Loucy (cell line): ENCODE measurements around the gene ALG8.

Source experiments
- H2AFZ ChIP-seq: fragments of 200-600 bp; sonication (generic); 2 replicates; pipeline ENCODE4 v1.6.0; 2016; ENCODE audit warnings: antibody characterized with exemption, mild to moderate bottlenecking, low read length, moderate library complexity
- H3F3A ChIP-seq: fragments of 200-600 bp; 2 replicates; pipeline ENCODE4 v1.6.0; 2016; ENCODE audit warnings: antibody characterized with exemption, low read depth, mild to moderate bottlenecking
- H3K27me3 ChIP-seq: fragments of 200-600 bp; sonication (generic); 2 replicates; pipeline ENCODE4 v1.6.1; 2014; ENCODE audit warnings: low read length, mild to moderate bottlenecking; ENCODE audit not compliant: insufficient read depth, poor library complexity, severe bottlenecking
- H3K36me3 ChIP-seq: fragments of 200-600 bp; sonication (generic); 2 replicates; pipeline ENCODE4 v1.6.1; 2016; ENCODE audit warnings: low read length; ENCODE audit not compliant: insufficient read depth
- H3K4me1 ChIP-seq: fragments of 200-600 bp; sonication (generic); 2 replicates; pipeline ENCODE4 v1.5.1; 2014; ENCODE audit warnings: low read length, mild to moderate bottlenecking; ENCODE audit not compliant: insufficient read depth, poor library complexity, severe bottlenecking
- H3K4me2 ChIP-seq: fragments of 200-600 bp; sonication (generic); 2 replicates; pipeline ENCODE4 v1.6.0; 2014; ENCODE audit warnings: antibody characterized with exemption, low read length, low read depth, mild to moderate bottlenecking; ENCODE audit not compliant: poor library complexity, severe bottlenecking
- H3K4me3 ChIP-seq: fragments of 200-600 bp; sonication (generic); 2 replicates; pipeline ENCODE4 v1.5.1; 2014; ENCODE audit warnings: low read length, mild to moderate bottlenecking, mixed read lengths; ENCODE audit not compliant: poor library complexity, severe bottlenecking
- H3K79me2 ChIP-seq: fragments of 200-600 bp; sonication (generic); 2 replicates; pipeline ENCODE4 v1.6.1; 2014; ENCODE audit warnings: low read length; ENCODE audit not compliant: insufficient read depth
- H3K9ac ChIP-seq: fragments of 200-600 bp; sonication (generic); 2 replicates; pipeline ENCODE4 v1.6.0; 2014; ENCODE audit warnings: mild to moderate bottlenecking, low read depth, low read length, moderate library complexity; ENCODE audit not compliant: poor library complexity, severe bottlenecking
- H3K9me2 ChIP-seq: fragments of 200-600 bp; sonication (generic); replicated peaks from 2 replicates; pipeline ENCODE4 v1.6.1; 2016; ENCODE audit warnings: low read depth, low read length, mixed read lengths
- H3K9me3 ChIP-seq: fragments of 200-600 bp; sonication (generic); 2 replicates; pipeline ENCODE4 v1.6.1; 2014; ENCODE audit warnings: mild to moderate bottlenecking, antibody characterized with exemption, low read length, low read depth; ENCODE audit not compliant: insufficient read depth
- H4K20me1 ChIP-seq: fragments of 200-600 bp; sonication (generic); 2 replicates; pipeline ENCODE4 v1.6.0; 2014; ENCODE audit warnings: antibody characterized with exemption, low read length, mild to moderate bottlenecking; ENCODE audit not compliant: insufficient read depth, poor library complexity, severe bottlenecking
- CTCF ChIP-seq: fragments of 200-600 bp; sonication (generic); conservative IDR thresholded peaks from 2 replicates; pipeline ENCODE4 v1.5.1; 2014; ENCODE audit warnings: mild to moderate bottlenecking, antibody characterized with exemption, low read length
- EZH2phosphoT487 ChIP-seq: fragments of 200-600 bp; IDR thresholded peaks from 2 replicates; pipeline ENCODE4 v1.6.1; 2018; ENCODE audit warnings: antibody characterized with exemption, mild to moderate bottlenecking, moderate library complexity, borderline replicate concordance

The ALG8 gene

GRCh38 chr11:78138694-78139421 is 568 bp downstream of the ALG8 start:
- TF ChIP-seq EZH2phosphoT487 (no peak), CTCF (peak; percentile 34; the same call in 1 of the 2 replicates)
- Histone ChIP-seq H3K79me2 (peaks cover 26% of the 10 kb centered on the region), H3K9ac (peak overlapping the region; percentile 83), H2AFZ (peak overlapping the region; percentile 90), H3K4me3 (peak overlapping the region; percentile 89), H3F3A (no peaks in the 10 kb centered on the region), H4K20me1 (no peaks in the 10 kb centered on the region), H3K4me2 (peak overlapping the region; percentile 85), H3K9me3 (no peaks in the 10 kb centered on the region), H3K9me2 (no peaks in the 10 kb centered on the region), H3K36me3 (no peaks in the 10 kb centered on the region), H3K4me1 (peaks cover 16% of the 10 kb centered on the region), H3K27me3 (no peaks in the 10 kb centered on the region)

- Histone ChIP-seq H3K36me3 (no peaks in the 10 kb centered on the region), H3K4me3 (peak overlapping the region; percentile 89), H3K27me3 (no peaks in the 10 kb centered on the region), H3K9me3 (no peaks in the 10 kb centered on the region), H3K4me2 (peak overlapping the region; percentile 85), H3K9ac (peak overlapping the region; percentile 83), H3K79me2 (peaks cover 26% of the 10 kb centered on the region), H3K4me1 (peaks cover 16% of the 10 kb centered on the region), H3K9me2 (no peaks in the 10 kb centered on the region), H2AFZ (no peak overlapping the region), H4K20me1 (no peaks in the 10 kb centered on the region), H3F3A (no peaks in the 10 kb centered on the region)
- TF ChIP-seq CTCF: no peak
- TF ChIP-seq EZH2phosphoT487: no peak
These were observed 1.1 kb downstream of the ALG8 start for GRCh38 chr11:78138291-78138690.

- Histone ChIP-seq H3K4me3 (no peak overlapping the region), H3K4me1 (peaks cover under 1% of the 10 kb centered on the region), H2AFZ (no peak overlapping the region), H3K9me2 (no peaks in the 10 kb centered on the region), H3K36me3 (no peaks in the 10 kb centered on the region), H3F3A (no peaks in the 10 kb centered on the region), H4K20me1 (no peaks in the 10 kb centered on the region), H3K27me3 (no peaks in the 10 kb centered on the region), H3K9me3 (no peaks in the 10 kb centered on the region), H3K79me2 (peaks cover 7% of the 10 kb centered on the region; the same call in 1 of the 2 replicates), H3K4me2 (no peak overlapping the region), H3K9ac (no peak overlapping the region)
- TF ChIP-seq EZH2phosphoT487: no peak
- no peak for TF ChIP-seq CTCF
These were observed 7.0 kb downstream of the ALG8 start for GRCh38 chr11:78132475-78132874.
